Stimulated activated CD4-positive, alpha-beta T cell treated with anti-CD3 and anti-CD28 coated beads, Interleukin-12 subunit alpha, Interleukin-12 subunit beta, amount 100 ng/mL, for 4 hours (primary cell): ENCODE measurements around the gene PHOX2A.
"Not testable (repeated sequence)": the region's sequence is repeated elsewhere in the genome, so short reads cannot be mapped to it uniquely, and the experiment has no call there.

Source experiments
- DNase-seq: peaks from one replicate; pipeline ENCODE4 v3.0.0-alpha.2; 2020

The PHOX2A gene

DNA sequence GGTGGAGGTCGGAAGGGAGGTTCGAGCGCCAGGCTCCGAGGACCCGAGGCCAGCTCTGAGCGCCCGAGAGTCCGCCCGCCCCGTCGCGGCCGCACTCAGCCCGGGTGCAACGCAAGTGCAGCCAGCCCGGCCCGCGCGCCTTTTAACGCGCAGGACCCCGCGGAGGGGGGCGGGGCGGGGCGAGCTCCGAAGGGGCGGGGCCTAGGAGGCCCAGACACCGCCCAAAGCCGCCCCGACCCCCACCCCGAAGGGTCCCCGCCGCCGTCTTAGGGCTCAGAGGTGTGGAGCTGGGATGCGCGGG lies at the start of gene PHOX2A:
Gene PHOX2A, minus strand, starts transcription at position 117 of the 301 bp plus-strand sequence. CDS start 172 bp downstream, outside the sequence.
- DNase-seq: no peak

- no peak for DNase-seq
These were observed 49.4 kb upstream of the PHOX2A start for GRCh38 chr11:72293391-72293790.

- DNase-seq: no peak
These were observed 48.3 kb upstream of the PHOX2A start for GRCh38 chr11:72292106-72292785.

GRCh38 chr11:72290741-72291140 lies 46.8 kb upstream of the PHOX2A start:
- DNase-seq: not testable (repeated sequence)

- no peak for DNase-seq
These were observed 43.3 kb upstream of the PHOX2A start for GRCh38 chr11:72287293-72287692.

DNA sequence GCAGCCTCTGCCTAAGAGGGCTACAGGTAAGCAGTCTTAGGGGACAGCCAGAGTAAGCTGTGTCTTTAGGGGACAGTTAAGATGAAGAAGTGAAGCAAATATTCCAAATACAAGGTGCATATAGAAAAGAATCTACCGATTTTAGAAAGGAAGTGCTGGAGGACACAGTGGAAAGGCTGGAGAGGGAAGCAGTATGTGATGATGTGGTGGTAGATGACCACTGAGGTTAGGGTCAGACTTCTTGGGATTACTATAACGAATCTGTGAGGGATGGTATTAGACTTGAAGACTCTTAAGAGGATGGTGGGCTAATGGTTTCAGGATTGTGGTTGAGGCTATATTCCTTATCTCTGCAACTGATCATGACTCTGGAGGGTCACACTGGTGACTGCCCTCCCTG lies 40.0 kb upstream of the PHOX2A start:
- no peak for DNase-seq

DNA sequence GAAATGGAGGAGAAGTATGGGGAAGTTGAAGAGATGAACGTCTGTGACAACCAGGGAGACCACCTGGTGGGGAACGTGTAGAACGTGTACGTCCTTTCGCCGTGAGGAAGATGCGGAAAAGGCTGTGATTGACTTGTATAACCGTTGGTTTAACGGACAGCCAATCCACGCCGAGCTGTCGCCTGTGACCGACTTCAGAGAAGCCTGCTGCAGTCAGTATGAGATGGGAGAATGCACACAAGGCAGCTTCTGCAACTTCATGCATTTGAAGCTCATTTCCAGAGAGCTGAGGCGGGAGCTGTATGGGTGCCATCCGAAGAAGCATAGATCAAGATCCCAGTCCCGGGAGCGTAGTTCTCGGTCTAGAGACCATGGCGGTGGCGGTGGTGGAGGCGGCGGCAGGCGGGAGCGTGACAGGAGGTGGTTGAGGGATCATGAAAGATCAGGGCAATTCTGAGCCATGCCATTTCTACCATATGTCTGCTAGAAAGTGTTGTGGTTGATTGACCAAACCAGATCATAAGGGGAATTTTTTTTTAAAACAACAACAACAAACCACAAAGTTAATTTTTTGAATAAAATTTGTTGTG lies 36.8 kb upstream of the PHOX2A start:
- no peak for DNase-seq

DNA sequence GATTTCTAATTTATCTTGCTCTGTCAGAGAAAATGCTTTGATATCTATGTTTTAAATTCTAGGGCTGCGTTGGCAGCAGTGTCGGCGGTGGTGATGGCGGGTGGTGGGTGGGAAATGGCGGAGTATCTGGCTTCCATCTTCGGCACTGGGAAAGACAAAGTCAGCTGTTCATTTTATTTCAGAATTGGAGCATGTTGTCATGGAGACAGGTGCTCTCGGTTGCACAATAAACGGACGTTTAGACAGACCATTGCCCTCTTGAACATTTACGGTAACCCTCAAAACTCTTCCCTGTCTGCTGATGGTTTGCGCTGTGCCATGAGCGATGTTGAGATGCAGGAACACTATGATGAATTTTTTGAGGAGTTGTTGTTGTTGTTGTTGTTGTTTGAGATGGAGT lies 36.1 kb upstream of the PHOX2A start:
- no peak for DNase-seq

DNA sequence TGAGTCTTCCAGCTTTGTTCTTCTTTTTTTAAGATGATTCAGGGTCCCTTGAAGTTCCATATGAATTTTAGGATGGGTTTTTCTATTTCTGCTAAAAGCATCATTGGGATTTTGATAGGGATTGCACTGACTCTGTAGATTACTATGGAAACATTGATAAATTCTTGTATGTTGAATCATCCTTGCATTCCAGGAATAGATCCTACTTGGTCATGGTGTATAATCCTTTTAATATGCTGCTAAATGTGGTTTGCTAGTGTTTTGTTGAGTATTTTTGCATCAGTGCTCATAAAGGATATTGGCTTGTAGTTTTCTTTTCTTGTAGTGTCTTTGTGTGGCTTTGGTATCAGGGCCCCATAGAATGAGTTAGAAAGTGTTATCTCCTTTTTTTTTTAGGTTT lies 34.9 kb upstream of the PHOX2A start:
- no peak for DNase-seq

GRCh38 chr11:72274435-72274834 lies 30.5 kb upstream of the PHOX2A start:
- DNase-seq: no peak

GRCh38 chr11:72271980-72272379 lies 28.0 kb upstream of the PHOX2A start:
- no peak for DNase-seq

DNA sequence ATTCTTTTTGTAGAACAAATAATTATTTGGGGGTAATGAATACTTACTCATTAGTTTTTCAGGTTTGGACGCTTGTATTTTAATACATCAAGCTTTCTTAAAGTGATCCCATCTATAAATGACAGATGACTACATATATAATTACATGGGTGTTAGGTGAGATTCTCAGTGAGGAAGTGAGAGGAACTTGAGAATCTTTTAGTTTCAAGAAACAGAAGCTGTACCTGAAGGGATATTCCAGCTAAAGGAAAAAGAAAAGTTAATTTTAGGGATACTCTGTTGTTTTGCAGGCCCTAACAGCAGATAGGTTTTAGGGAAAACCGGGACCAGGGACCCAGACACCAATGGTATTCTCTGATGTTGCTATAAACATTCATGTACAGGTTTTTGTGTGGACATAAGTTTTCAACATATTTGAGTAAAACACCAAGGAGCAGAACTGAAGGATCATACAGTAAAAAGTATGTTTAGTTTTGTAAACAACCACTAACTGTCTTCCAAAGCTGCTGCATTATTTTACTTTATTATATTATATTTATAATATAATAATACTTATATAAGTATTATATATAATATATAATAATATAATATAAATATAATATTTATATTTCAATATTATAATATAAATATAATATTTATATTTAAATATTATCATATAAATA lies 24.1 kb upstream of the PHOX2A start:
- DNase-seq: no peak

DNA sequence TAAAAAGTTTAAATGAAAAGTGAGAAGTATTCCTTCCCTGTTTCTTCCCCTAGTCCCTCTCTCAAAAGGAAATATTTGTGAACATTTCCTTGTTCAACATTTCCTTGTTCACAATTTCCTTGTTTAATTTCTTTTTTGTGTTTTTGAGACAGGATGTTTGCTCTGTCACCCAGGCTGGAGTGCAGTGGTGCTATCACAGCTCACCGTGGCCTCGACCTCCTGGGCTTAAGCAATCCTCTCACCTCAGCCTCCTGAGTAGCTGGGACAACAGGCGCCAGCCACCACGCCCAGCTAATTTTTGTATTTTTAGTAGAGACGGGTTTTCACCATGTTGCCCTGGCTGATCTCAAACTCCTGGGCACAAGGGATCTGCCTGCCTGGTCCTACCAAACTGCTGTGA lies 23.0 kb upstream of the PHOX2A start:
- not testable (repeated sequence) for DNase-seq

DNA sequence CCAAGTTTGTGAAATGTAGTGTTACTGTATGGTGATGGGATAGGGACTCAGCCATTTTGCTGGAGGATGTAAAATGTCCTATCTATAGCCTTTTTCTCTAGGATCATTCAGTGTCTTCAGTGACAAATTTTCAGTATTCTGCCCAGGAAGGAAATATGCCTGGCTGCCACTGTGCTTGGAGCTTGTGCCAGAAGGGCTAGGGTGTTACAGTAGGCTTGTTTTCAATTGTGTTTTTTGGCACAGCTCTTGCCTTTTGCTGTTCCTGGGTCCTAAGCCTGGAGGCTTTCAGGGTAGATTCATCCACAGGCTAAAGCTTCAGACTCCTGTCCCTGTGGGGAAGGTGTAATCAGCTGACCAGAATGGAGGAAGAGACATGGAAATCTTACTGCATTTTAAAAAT lies 22.0 kb upstream of the PHOX2A start:
- DNase-seq: no peak

GRCh38 chr11:72263361-72263760 lies 19.4 kb upstream of the PHOX2A start:
- no peak for DNase-seq

- no peak for DNase-seq
These were observed 16.6 kb upstream of the PHOX2A start for GRCh38 chr11:72260574-72260973.

GRCh38 chr11:72259490-72259889 lies 15.5 kb upstream of the PHOX2A start:
- DNase-seq: no peak

DNA sequence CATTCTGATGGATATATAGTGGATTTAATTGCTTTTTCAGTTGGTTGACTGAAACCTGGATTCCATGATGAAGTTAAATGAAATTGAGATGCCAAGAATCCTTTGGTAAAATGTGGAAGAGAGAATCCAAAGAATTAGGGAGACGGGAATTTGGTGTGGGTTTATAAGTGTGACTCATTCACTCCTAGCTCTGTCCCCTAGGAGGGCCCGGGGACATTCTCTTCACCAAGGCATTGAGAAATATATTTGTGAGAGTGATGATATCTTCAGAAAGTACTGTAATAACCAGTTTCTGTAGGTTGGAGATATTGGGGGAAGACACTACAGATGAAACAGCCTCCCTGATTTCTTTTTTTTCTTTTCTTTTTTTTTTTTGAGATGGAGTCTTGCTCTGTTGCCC lies 13.6 kb upstream of the PHOX2A start:
- DNase-seq: no peak

- no peak for DNase-seq
These were observed 10.5 kb upstream of the PHOX2A start for GRCh38 chr11:72254299-72254993.

- DNase-seq: no peak
These were observed 9.4 kb upstream of the PHOX2A start for GRCh38 chr11:72253392-72253791.

- DNase-seq: no peak
These were observed 7.6 kb upstream of the PHOX2A start for GRCh38 chr11:72251614-72252013.

- no peak for DNase-seq
These were observed 6.9 kb upstream of the PHOX2A start for GRCh38 chr11:72250661-72251464.

DNA sequence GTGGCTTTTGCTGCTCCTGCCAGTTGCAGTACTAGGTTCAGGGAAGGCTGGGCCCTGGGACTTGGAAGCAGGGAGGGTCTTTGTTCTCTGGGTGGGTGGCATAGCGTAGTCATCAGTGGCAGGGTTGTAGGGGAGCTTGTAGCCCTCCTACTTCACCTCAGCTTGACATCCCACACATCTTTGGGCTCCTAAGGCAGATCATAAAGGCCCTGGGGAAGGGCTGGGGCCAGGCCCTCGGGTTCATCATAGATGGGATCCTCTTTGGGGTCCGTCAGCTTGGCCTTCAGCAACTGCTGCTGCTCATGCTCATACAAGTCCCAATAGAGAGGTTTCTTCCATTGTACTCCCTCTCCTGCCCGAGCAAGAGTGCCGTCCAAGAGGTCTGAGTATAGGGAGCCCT lies 6.0 kb upstream of the PHOX2A start:
- DNase-seq: no peak
